ENCODE data around the gene RAE1. TPM values are rescaled to one million over a fixed set of nuclear protein-coding genes. Genes with fewer than 3 reads are reported as not detected.
A peak's percentile ranks its signal among the peaks of the same experiment; 100 is the strongest.
"Not testable (repeated sequence)": the region's sequence is repeated elsewhere in the genome, so short reads cannot be mapped to it uniquely, and the experiment has no call there.

Gene RAE1
- total and polyA plus RNA-seq, 8 donors, result 16.4 to 55.5 (median 49.5) TPM

DNA sequence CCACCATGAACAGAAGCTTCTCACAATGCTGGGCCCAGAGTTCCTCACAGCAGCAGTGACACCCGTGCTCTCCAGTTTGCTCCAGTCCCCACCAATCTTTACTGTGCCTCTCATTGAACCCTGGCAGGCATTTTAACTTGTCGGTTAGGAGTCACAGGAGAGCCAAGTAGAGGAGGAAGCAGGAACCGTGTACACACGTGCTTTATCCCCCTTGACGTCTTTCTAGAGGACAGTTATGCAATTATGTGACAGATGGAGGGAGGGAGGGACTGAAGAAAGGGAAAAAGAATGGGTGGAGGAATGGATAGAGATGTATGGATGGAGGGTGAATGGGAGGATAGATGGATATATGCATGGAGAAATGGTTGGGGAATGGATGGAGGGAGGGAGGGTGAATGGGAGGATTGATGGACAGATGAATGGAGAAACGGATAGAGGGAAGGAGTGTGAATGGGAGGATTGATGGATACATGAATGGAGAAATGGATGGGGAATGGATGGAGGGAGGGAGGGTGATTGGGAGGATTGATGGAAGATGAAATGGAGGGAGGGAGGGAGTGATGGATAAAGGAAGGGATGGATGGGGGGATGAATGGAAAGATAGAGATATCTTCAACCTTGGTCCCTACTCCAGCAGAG, 66.1 kb downstream of the RAE1 start:
- intact Hi-C loops (cut with DNase I), result no loop called here
- ATAC-seq (no peak), DNase-seq (no peak)
- Histone ChIP-seq H3K36me3 (no peaks in the 10 kb centered on the region), H3K27me3 (peaks cover 0 to 6% of the 10 kb centered on the region in 2 donors), H3K9me3 (no peaks in the 10 kb centered on the region), H3K4me1 (no peaks in the 10 kb centered on the region), H3K27ac (no peak overlapping the region), H3K4me3 (no peak overlapping the region)
- TF ChIP-seq, protein P1, sequence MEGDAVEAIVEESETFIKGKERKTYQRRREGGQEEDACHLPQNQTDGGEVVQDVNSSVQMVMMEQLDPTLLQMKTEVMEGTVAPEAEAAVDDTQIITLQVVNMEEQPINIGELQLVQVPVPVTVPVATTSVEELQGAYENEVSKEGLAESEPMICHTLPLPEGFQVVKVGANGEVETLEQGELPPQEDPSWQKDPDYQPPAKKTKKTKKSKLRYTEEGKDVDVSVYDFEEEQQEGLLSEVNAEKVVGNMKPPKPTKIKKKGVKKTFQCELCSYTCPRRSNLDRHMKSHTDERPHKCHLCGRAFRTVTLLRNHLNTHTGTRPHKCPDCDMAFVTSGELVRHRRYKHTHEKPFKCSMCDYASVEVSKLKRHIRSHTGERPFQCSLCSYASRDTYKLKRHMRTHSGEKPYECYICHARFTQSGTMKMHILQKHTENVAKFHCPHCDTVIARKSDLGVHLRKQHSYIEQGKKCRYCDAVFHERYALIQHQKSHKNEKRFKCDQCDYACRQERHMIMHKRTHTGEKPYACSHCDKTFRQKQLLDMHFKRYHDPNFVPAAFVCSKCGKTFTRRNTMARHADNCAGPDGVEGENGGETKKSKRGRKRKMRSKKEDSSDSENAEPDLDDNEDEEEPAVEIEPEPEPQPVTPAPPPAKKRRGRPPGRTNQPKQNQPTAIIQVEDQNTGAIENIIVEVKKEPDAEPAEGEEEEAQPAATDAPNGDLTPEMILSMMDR (IDR thresholded peaks at IDR 0.05), result no peak

DNA sequence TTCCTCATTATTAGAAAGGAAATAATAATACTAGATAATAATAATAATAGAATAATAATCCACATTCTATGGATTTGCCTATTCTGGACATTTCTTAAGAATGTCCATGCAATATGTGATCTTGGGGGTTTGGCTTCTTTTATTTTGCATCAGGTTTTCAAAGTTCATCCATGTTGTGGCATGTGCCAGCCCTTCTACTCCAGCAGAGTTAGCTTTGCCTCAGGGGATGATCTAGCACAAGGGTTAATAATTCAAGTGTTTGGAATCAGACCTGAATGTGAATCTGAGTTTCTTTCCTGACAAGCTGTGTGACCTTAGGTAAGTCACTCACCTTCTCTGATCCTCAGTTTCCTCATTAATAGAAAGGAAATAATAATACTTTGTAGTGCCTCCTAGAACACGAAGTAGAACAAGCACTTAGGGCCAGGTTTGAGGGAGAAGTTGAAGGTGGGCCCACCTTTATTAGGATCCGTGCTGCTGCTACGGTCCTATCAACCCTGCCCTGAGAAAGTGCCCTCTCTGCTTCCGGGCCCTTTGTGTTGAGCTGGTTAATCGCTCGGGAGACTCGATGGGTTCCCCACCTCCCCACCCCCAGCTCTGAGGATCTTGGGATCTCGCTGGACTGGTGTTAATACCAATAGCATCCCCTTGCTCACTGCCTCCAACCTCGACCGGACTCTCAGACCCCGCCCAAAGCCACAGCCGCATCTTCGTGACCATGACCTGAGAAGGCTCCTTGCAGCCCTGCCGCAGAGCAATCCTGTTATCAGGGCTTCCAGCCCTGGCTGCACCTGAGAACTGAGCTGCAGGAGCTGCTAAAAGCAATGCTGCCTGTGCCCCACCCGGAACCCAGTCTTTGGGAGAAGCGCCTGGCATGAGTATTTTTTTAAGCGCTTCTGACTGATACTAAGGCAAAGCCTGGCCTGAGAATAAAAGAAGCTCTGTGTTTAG, 67.0 kb downstream of the RAE1 start:
- Histone ChIP-seq H3K27me3 (peaks cover 0 to 10% of the 10 kb centered on the region in 2 donors), H3K27ac (no peak overlapping the region), H3K4me1 (no peaks in the 10 kb centered on the region), H3K4me3 (no peak overlapping the region), H3K36me3 (no peaks in the 10 kb centered on the region), H3K9me3 (no peaks in the 10 kb centered on the region)
- intact Hi-C loops (cut with DNase I), result no loop called here
- DNase-seq, result peak in 1 of 4 donors; percentile 38
- TF ChIP-seq, protein P1 (IDR thresholded peaks at IDR 0.05), result no peak
- no peak for ATAC-seq

DNA sequence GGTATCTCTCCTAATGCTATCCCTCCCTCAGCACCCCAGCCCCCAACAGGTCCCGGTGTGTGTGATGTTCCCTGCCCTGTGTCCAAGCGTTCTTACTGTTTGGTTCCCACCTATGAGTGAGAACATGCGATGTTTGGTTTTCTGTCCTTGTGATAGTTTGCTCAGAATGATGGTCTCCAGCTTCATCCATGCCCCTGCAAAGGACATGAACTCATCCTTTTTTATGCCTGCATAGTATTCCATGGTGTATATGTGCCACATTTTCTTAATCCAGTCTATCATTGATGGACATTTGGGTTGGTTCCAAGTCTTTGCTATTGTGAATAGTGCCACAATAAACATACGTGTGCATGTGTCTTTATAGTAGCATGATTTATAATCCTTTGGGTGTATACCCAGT, 68.4 kb downstream of the RAE1 start:
- ATAC-seq; H3K27ac ChIP-seq; H3K4me3 ChIP-seq; H3K9me3 ChIP-seq; H3K36me3 ChIP-seq; intact Hi-C loops (cut with DNase I); DNase-seq; H3K4me1 ChIP-seq: not testable (repeated sequence)
- peaks cover 0 to 10% of the 10 kb centered on the region in 2 donors for H3K27me3 ChIP-seq

DNA sequence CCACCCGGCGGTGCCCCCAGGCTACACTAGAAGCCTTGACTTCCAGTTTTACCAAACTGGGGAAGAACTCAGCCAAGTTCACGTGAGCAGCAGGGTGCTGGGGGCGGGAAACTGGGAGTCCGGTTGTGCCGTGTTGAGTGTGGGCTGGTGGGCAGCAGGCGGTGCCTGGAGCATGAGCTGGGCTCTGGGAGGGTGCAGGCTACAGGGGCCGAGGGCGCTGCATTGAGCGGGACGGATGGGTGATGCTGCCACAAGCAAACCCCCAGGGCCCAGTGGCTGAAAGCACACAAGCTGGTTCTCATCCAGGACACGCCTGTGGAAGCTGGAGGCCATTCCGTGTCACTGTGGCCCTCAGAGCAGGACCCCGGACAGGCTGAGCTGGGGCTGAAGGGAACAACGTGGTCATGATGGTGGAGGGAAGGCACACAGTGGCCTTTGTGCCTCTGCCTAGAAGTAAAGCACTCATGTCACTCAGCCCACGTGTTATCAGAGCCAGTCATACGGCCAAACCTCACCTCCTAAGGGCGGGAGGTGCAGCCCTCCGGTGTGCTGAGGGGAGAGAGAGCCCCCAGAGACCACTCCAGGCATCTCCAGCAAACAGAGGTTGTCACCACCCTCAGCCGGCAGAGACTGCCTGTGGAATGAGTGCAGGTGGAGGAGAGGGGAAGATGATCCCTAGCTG, 69.7 kb downstream of the RAE1 start:
- Histone ChIP-seq H3K4me1 (peaks cover 0 to 8% of the 10 kb centered on the region in 2 donors), H3K9me3 (no peaks in the 10 kb centered on the region), H3K4me3 (no peak overlapping the region), H3K27ac (no peak overlapping the region), H3K27me3 (peaks cover 0 to 10% of the 10 kb centered on the region in 2 donors), H3K36me3 (no peaks in the 10 kb centered on the region)
- ATAC-seq (no peak), DNase-seq (peak in 1 of 4 donors; percentile 56)
- TF ChIP-seq, protein P1 (IDR thresholded peaks at IDR 0.05), result no peak
- intact Hi-C loops (cut with DNase I), result no loop called here

DNA sequence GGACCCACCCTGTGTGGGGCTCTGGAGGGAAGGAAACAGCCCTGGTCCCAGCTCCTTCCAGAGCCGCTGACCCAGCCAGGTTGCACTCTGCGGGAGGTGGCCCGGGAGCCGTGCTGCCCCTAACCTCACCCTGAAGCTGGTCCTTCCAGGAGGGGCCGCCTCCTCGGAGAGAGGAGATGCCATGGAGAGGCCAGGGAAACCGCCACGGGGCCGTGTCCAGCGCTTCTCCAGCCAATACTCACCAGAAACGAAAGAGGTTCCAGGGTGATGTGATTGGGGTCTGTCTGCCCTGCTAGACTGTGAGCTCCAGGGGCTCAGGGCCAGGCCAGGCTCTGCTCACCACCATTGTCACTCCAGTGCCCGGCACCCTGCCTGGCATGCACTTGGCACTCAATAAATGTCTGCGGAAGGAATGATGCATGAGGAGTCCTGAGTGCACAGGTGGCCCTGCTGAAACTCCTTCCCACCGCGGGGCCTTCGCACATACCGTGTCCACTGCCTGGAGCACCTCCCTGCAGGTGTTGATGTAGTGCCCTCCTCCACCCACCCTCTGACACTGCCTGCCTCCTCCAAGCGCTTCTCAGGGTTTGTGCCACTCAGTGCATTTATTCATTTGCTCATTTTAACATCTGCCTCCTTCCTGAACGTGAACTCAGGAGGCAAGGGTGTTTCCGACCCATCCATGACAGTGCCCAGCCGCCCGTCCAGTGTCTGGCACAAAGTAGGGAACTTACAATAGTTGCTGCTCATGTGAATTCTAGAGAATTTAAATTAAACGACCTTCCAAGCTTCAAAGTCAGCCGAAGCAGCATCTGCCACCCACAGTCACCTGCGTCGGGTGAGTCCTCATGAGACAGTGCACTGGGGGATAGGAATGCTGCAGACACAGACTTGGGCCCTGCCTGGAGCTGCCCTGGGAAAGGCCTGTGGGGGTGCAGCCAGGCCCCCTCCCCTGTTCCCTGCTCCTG, 70.5 kb downstream of the RAE1 start:
- Histone ChIP-seq H3K4me1 (peaks cover 0 to 9% of the 10 kb centered on the region in 2 donors), H3K27ac (no peak overlapping the region), H3K36me3 (no peaks in the 10 kb centered on the region), H3K4me3 (no peak overlapping the region), H3K27me3 (peaks cover 0 to 10% of the 10 kb centered on the region in 2 donors), H3K9me3 (no peaks in the 10 kb centered on the region)
- intact Hi-C loops (cut with DNase I), result no loop called here
- DNase-seq (peak in 1 of 4 donors; percentile 67), ATAC-seq (no peak)
- TF ChIP-seq, protein P1 (IDR thresholded peaks at IDR 0.05), result no peak

Data from left lung (tissue), 10 donors.